WERI-Rb-1 (cell line): ENCODE data around the gene UBE2D3.
"Not testable (repeated sequence)": the region's sequence is repeated elsewhere in the genome, so short reads cannot be mapped to it uniquely, and the experiment has no call there.

Source experiments
- DNase-seq: peaks from one replicate; pipeline ENCODE4 v3.0.0-alpha.2; 2020
- H3K27ac ChIP-seq: fragments of 250-450 bp; sonication (Bioruptor Pico); 2 replicates; pipeline ENCODE4 v1.5.1; 2020; ENCODE audit warnings: mild to moderate bottlenecking, moderate library complexity
- H3K27me3 ChIP-seq: fragments of 250-450 bp; sonication (Bioruptor Pico); 2 replicates; pipeline ENCODE4 v1.5.1; 2021; ENCODE audit warnings: mild to moderate bottlenecking, low read depth, moderate library complexity; ENCODE audit not compliant: insufficient read depth, severe bottlenecking
- H3K36me3 ChIP-seq: fragments of 250-450 bp; sonication (Bioruptor Pico); 2 replicates; pipeline ENCODE4 v1.5.1; 2020; ENCODE audit warnings: mild to moderate bottlenecking, moderate library complexity
- H3K4me3 ChIP-seq: 2 replicates; pipeline ENCODE4 v1.5.1; 2011; ENCODE audit warnings: low read depth, mild to moderate bottlenecking, control low read depth, low read length
- H3K9me3 ChIP-seq: fragments of 250-450 bp; sonication (Bioruptor Pico); 2 replicates; pipeline ENCODE4 v1.5.1; 2021; ENCODE audit warnings: mild to moderate bottlenecking, moderate library complexity; ENCODE audit not compliant: severe bottlenecking
- CTCF ChIP-seq: IDR thresholded peaks from 2 replicates; pipeline ENCODE4 v1.5.1; 2011; ENCODE audit warnings: low read depth, mild to moderate bottlenecking, control low read depth, inconsistent platforms, low read length

UBE2D3 gene

GRCh38 chr4:102867278-102868152, 40.2 kb upstream of the UBE2D3 start:
- no peak for DNase-seq
- Histone ChIP-seq H3K4me3 (peak overlapping the region; percentile 83), H3K9me3 (no peaks in the 10 kb centered on the region), H3K27me3 (no peaks in the 10 kb centered on the region), H3K27ac (peak overlapping the region; percentile 93; the same call in 1 of the 2 replicates), H3K36me3 (peaks cover 9% of the 10 kb centered on the region)
- TF ChIP-seq CTCF = no peak

- H3K27me3 ChIP-seq, DNase-seq, H3K4me3 ChIP-seq, H3K27ac ChIP-seq, H3K9me3 ChIP-seq, H3K36me3 ChIP-seq: not testable (repeated sequence)
Measured at GRCh38 chr4:102865327-102865726, 38.0 kb upstream of the UBE2D3 start.

- DNase-seq = no peak
- H3K27me3 ChIP-seq = no peaks in the 10 kb centered on the region
- H3K4me3 ChIP-seq = no peak overlapping the region
- H3K9me3 ChIP-seq = peaks cover 3% of the 10 kb centered on the region
- H3K36me3 ChIP-seq = no peaks in the 10 kb centered on the region
- TF ChIP-seq CTCF = no peak
- no peak overlapping the region for H3K27ac ChIP-seq
Measured at GRCh38 chr4:102862747-102863146, 35.4 kb upstream of the UBE2D3 start.

DNA sequence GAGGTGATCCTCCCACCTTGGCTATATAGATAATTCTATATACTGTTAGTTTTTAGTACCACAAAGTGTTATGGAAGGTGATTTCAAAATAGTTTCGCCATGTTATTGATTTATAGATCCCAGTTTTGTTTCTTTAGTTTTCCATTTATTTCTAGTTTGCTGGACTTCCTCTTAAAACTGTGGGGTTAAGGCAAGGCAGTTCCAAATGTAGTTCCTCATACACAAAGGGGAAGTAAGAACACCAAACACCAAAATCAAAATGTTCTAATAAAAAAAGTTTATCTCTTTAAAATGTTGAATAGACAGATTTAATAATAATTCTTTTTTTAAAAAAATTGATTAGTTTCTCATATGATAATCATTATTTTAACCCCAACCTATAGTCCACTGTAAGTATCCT, 34.7 kb upstream of the UBE2D3 start:
- no peak overlapping the region for H3K27ac ChIP-seq
- DNase-seq = no peak
- no peaks in the 10 kb centered on the region for H3K36me3 ChIP-seq
- TF ChIP-seq CTCF = no peak
- no peak overlapping the region for H3K4me3 ChIP-seq
- H3K9me3 ChIP-seq = peaks cover 3% of the 10 kb centered on the region
- no peaks in the 10 kb centered on the region for H3K27me3 ChIP-seq

DNA sequence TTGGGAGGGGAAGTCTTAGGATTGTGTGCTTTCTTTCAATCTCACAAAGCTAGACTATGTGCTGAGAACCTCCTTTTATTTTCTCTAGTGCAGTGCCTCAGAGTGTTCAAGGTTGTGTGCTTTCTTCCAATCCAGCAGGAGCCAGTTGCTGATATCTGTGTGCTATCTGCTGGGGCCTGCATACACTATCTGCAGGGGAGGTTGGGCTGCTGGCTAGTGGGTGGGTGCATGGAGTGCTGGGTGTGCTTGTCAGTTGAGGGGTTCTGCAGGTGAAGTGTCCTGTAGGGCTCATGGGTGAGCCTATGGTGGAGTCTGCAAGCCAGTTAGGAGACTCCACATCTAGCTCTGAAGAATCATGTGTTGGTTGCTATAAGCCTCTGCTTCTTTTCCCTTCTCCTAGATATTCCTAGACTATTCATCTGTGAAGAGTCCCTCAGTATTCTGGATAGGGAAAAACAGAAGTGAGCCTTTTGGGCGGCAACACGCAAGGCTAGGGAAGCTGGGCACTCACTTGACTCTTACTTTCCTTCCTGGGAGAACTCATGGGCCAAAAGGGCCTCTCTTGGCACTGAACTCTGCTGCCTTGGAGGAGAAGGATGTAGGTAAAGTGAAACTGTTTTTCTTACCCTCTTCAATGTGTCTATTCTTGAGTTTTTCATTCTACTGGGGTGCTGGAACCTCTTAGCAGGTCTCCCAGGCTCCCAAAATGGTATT, 33.4 kb upstream of the UBE2D3 start:
- no peaks in the 10 kb centered on the region for H3K36me3 ChIP-seq
- no peaks in the 10 kb centered on the region for H3K27me3 ChIP-seq
- H3K9me3 ChIP-seq = peaks cover 3% of the 10 kb centered on the region
- TF ChIP-seq CTCF = no peak
- DNase-seq = no peak
- H3K27ac ChIP-seq = no peak overlapping the region
- H3K4me3 ChIP-seq = no peak overlapping the region

DNA sequence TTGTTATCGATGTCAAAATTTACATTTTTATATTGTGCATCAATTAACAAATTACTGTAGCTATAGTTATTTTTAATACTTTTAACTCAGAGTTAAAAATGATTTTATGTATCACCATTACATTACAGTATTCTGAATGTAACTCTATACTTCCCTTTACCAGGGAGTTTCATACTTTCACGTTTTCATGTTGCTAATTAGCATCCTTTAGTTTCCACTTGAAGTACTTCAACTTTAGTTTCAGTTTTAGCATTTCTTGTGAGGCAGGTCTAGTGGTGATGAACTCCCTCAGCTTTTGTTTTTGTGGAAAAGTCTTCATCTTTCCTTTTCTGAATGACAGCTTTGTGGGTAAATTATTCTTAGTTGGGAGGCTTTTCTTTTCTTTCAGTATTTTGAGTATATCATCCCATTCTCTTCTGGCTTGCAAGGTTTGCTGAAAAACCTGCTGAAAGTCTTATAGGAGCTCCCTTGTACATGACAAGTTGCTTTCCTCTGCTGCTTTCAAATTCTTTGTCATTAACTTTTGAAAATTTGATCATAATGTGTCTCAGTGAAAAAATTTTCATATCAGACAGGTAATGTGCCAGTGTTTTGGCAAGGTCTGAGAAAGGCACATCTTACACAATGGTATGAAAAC, 31.6 kb upstream of the UBE2D3 start:
- Histone ChIP-seq H3K36me3 (no peaks in the 10 kb centered on the region), H3K27me3 (no peaks in the 10 kb centered on the region), H3K27ac (no peak overlapping the region), H3K4me3 (no peak overlapping the region), H3K9me3 (peaks cover 3% of the 10 kb centered on the region)
- DNase-seq = no peak
- no peak for TF ChIP-seq CTCF
